ENCODE data around the gene JAM2. TPM values are rescaled to one million over a fixed set of nuclear protein-coding genes. Genes with fewer than 3 reads are reported as not detected.
"Not testable (repeated sequence)": the region's sequence is repeated elsewhere in the genome, so short reads cannot be mapped to it uniquely, and the experiment has no call there.

Gene JAM2
- polyA plus RNA-seq, 1 experiment: 0.21 TPM

GRCh38 chr21:25614441-25614840 is 24.6 kb upstream of the JAM2 start:
- POLR2A ChIA-PET: no interaction called here
- Histone ChIP-seq H3K27me3 (ENCODE audit: control insufficient read depth, insufficient read depth, low read length) (no peaks in the 10 kb centered on the region), H3K4me3 (ENCODE audit: low read depth, low read length) (no peak overlapping the region), H3K36me3 (ENCODE audit: control insufficient read depth, insufficient read depth, low read length) (no peaks in the 10 kb centered on the region)
- DNase-seq (ENCODE audit: low read depth): no peak
- CTCF ChIA-PET: no interaction called here
- no peak for TF ChIP-seq CTCF (IDR thresholded peaks at IDR 0.05; ENCODE audit: insufficient read depth, low read depth, low read length)

- ChIA-PET POLR2A (no interaction called here), CTCF (interaction anchor here (2.9 kb wide), 1 partner anchor 7 kb away, joined by 13 read pairs; no protein-coding TSS in a partner anchor)
- no peak overlapping the region for H3K4me3 ChIP-seq (ENCODE audit: low read depth, low read length)
- no peaks in the 10 kb centered on the region for H3K27me3 ChIP-seq (ENCODE audit: control insufficient read depth, insufficient read depth, low read length)
- TF ChIP-seq CTCF (IDR thresholded peaks at IDR 0.05; ENCODE audit: insufficient read depth, low read depth, low read length): no peak
- no peaks in the 10 kb centered on the region for H3K36me3 ChIP-seq (ENCODE audit: control insufficient read depth, insufficient read depth, low read length)
- DNase-seq (ENCODE audit: low read depth): no peak
These were observed 23.2 kb upstream of the JAM2 start for GRCh38 chr21:25615880-25616279.

- DNase-seq (ENCODE audit: low read depth): no peak
- H3K4me3 ChIP-seq (ENCODE audit: low read depth, low read length): no peak overlapping the region
- CTCF ChIA-PET: interaction anchor here (1.1 kb wide), 1 partner anchor 11 kb away, joined by 4 read pairs; no protein-coding TSS in a partner anchor
- POLR2A ChIA-PET: no interaction called here
- TF ChIP-seq CTCF (IDR thresholded peaks at IDR 0.05; ENCODE audit: insufficient read depth, low read depth, low read length): no peak
- H3K27me3 ChIP-seq (ENCODE audit: control insufficient read depth, insufficient read depth, low read length): peaks cover 2% of the 10 kb centered on the region; the same call in 1 of the 2 replicates
- no peaks in the 10 kb centered on the region for H3K36me3 ChIP-seq (ENCODE audit: control insufficient read depth, insufficient read depth, low read length)
These were observed 19.9 kb upstream of the JAM2 start for GRCh38 chr21:25619198-25619597.

- Histone ChIP-seq H3K36me3 (ENCODE audit: control insufficient read depth, insufficient read depth, low read length) (no peaks in the 10 kb centered on the region), H3K27me3 (ENCODE audit: control insufficient read depth, insufficient read depth, low read length) (peaks cover 2% of the 10 kb centered on the region; the same call in 1 of the 2 replicates), H3K4me3 (ENCODE audit: low read depth, low read length) (no peak overlapping the region)
- ChIA-PET CTCF (interaction anchor here (0.7 to 0.9 kb wide), 2 partner anchors 16 to 264 kb away, joined by 3 read pairs; no protein-coding TSS in a partner anchor), POLR2A (no interaction called here)
- no peak for TF ChIP-seq CTCF (IDR thresholded peaks at IDR 0.05; ENCODE audit: insufficient read depth, low read depth, low read length)
- no peak for DNase-seq (ENCODE audit: low read depth)
These were observed 14.5 kb upstream of the JAM2 start for GRCh38 chr21:25624511-25624910.

- Histone ChIP-seq H3K36me3 (ENCODE audit: control insufficient read depth, insufficient read depth, low read length) (no peaks in the 10 kb centered on the region), H3K4me3 (ENCODE audit: low read depth, low read length) (no peak overlapping the region), H3K27me3 (ENCODE audit: control insufficient read depth, insufficient read depth, low read length) (peaks cover 2% of the 10 kb centered on the region)
- DNase-seq (ENCODE audit: low read depth): no peak
- no peak for TF ChIP-seq CTCF (IDR thresholded peaks at IDR 0.05; ENCODE audit: insufficient read depth, low read depth, low read length)
- CTCF ChIA-PET: interaction anchor here (0.7 to 0.9 kb wide), 2 partner anchors 16 to 264 kb away, joined by 3 read pairs; no protein-coding TSS in a partner anchor
- POLR2A ChIA-PET: no interaction called here
These were observed 14.0 kb upstream of the JAM2 start for GRCh38 chr21:25625036-25625435.

GRCh38 chr21:25625776-25626555 is 13.1 kb upstream of the JAM2 start:
- POLR2A ChIA-PET; DNase-seq (ENCODE audit: low read depth); H3K4me3 ChIP-seq (ENCODE audit: low read depth, low read length); H3K36me3 ChIP-seq (ENCODE audit: control insufficient read depth, insufficient read depth, low read length); H3K27me3 ChIP-seq (ENCODE audit: control insufficient read depth, insufficient read depth, low read length): not testable (repeated sequence)
- CTCF ChIA-PET: interaction anchor here (3.8 kb wide), 1 partner anchor 12 kb away, joined by 15 read pairs; the partner anchor contains the start of gene JAM2

Data from BJ (cell line).